NCI-H460 (cell line): ENCODE data around the gene SRGAP2C. TPM values are rescaled to one million over a fixed set of nuclear protein-coding genes. Genes with fewer than 3 reads are reported as not detected.
"Not testable (repeated sequence)": the region's sequence is repeated elsewhere in the genome, so short reads cannot be mapped to it uniquely, and the experiment has no call there.

Source experiments
- DNase-seq: peaks from one replicate; pipeline ENCODE4 v3.0.0-alpha.2; 2016; ENCODE audit warnings: low read depth; ENCODE audit errors: extremely low read depth
- small RNA-seq, 2 experiments: library from RNA; depleted of rRNA; stranded (forward); fragments of <200 nt; gene quantifications; one replicate each; pipeline ENCODE3, GENCODE V24; 2014
- total RNA-seq: library from RNA; depleted of rRNA; stranded (reverse); fragments of >200 nt; shearing (Covaris generic); gene quantifications from 2 replicates; pipeline ENCODE4 v1.2.3, GENCODE V29; 2014; rRNA removed

The SRGAP2C gene
- total RNA-seq, 1 experiment from 2014 or later, result 17.7 TPM

- DNase-seq, result not testable (repeated sequence)
Observed at GRCh38 chr1:121403254-121403653, 218.5 kb downstream of the SRGAP2C start.

- no peak for DNase-seq
Observed at GRCh38 chr1:121408354-121408753, 223.6 kb downstream of the SRGAP2C start.

GRCh38 chr1:121413821-121414220 is 229.0 kb downstream of the SRGAP2C start:
- no peak for DNase-seq

- DNase-seq, result no peak
Observed at GRCh38 chr1:121414905-121415304, 230.1 kb downstream of the SRGAP2C start.

GRCh38 chr1:121417325-121417923 is 232.6 kb downstream of the SRGAP2C start:
- DNase-seq, result no peak

GRCh38 chr1:121418369-121419049 is 233.7 kb downstream of the SRGAP2C start:
- no peak for DNase-seq

- DNase-seq, result not testable (repeated sequence)
Observed at GRCh38 chr1:121419050-121419615, 234.4 kb downstream of the SRGAP2C start.

- not testable (repeated sequence) for DNase-seq
Observed at GRCh38 chr1:121421490-121421889, 236.7 kb downstream of the SRGAP2C start.

- DNase-seq, result not testable (repeated sequence)
Observed at GRCh38 chr1:121423956-121424355, 239.2 kb downstream of the SRGAP2C start.

- not testable (repeated sequence) for DNase-seq
Observed at GRCh38 chr1:121433517-121433916, 248.7 kb downstream of the SRGAP2C start.

- DNase-seq, result not testable (repeated sequence)
Observed at GRCh38 chr1:121438862-121439261, 254.1 kb downstream of the SRGAP2C start.

- no peak for DNase-seq
Observed at GRCh38 chr1:121440993-121441392, 256.2 kb downstream of the SRGAP2C start.

Small RNA genes lying within 50 kb of the gene (small RNA-seq; reads per million reads assigned to genes)
- gene AC243994.1, result 0 reads per million in 2 experiments

Other genes starting within 250 kb of the SRGAP2C start
- 17.3 and 18.0 TPM in 2 replicates for gene FAM72B, start 635 bp upstream of the SRGAP2C start, total RNA-seq